Measurements from ENCODE around the gene OPHN1.

GRCh38 chrX:68375803-68376202, 57.5 kb downstream of the OPHN1 start:
- TF ChIP-seq, protein P1, sequence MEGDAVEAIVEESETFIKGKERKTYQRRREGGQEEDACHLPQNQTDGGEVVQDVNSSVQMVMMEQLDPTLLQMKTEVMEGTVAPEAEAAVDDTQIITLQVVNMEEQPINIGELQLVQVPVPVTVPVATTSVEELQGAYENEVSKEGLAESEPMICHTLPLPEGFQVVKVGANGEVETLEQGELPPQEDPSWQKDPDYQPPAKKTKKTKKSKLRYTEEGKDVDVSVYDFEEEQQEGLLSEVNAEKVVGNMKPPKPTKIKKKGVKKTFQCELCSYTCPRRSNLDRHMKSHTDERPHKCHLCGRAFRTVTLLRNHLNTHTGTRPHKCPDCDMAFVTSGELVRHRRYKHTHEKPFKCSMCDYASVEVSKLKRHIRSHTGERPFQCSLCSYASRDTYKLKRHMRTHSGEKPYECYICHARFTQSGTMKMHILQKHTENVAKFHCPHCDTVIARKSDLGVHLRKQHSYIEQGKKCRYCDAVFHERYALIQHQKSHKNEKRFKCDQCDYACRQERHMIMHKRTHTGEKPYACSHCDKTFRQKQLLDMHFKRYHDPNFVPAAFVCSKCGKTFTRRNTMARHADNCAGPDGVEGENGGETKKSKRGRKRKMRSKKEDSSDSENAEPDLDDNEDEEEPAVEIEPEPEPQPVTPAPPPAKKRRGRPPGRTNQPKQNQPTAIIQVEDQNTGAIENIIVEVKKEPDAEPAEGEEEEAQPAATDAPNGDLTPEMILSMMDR (IDR thresholded peaks at IDR 0.05): no peak
- TF ChIP-seq POLR2A (IDR thresholded peaks at IDR 0.05) (no peak), POLR2AphosphoS5 (IDR thresholded peaks at IDR 0.05) (no peak)
